ENCODE results near the gene NAGLU. TPM values are rescaled to one million over a fixed set of nuclear protein-coding genes. Genes with fewer than 3 reads are reported as not detected.

Gene NAGLU
- 41.7 and 43.3 TPM in 2 replicates for total RNA-seq (2013; cell fraction: nucleolus; rRNA removed)
- total RNA-seq (2014; rRNA removed) (19.0 and 23.1 TPM in 2 replicates), total RNA-seq (2014; rRNA removed; fragmentation: Illumina TruSeq; extraction: Trizol) (8.2 and 8.5 TPM in 2 replicates), total RNA-seq (2021) (25.8 and 27.4 TPM in 2 replicates), polyA plus RNA-seq (2011; rRNA removed) (4.6 and 9.3 TPM in 2 replicates), polyA plus RNA-seq (2014; fragmentation: Illumina TruSeq; extraction: Trizol) (2.4 and 6.8 TPM in 2 replicates), polyA plus RNA-seq (2014; fragmentation: Nextera tagmentation; extraction: Ambion mirVana) (under 1 TPM; 0.23 to 0.69 TPM), polyA plus RNA-seq (2014; rRNA removed) (27.5 and 34.8 TPM in 2 replicates), polyA plus RNA-seq (2016; fragmentation: Nextera tagmentation; extraction: Ambion mirVana) (10 to 100 TPM in 1 of 2 experiments, 1 to 10 TPM in 1; 2.9 to 19.6 TPM), polyA minus RNA-seq (2011; rRNA and poly(A)+ RNA removed) (7.9 and 20.1 TPM in 2 replicates), Bru-seq, nascent RNA (percentile 65 among the genes with signal in this experiment), BruChase-seq, experiment 1, labeled RNA remaining after a 6-hour chase (percentile 61 among the genes with signal in this experiment), BruChase-seq, experiment 2, labeled RNA remaining after a 2-hour chase (percentile 54 among the genes with signal in this experiment)
- polyA plus RNA-seq (2011; ENCODE audit: low read depth) = 5.0 TPM
- polyA plus RNA-seq (2011; cell fraction: cytosol; rRNA removed) = 13.1 and 20.9 TPM in 2 replicates
- 56.0 and 60.4 TPM in 2 replicates for polyA plus RNA-seq (2011; cell fraction: nucleus; rRNA removed)
- polyA plus RNA-seq (2012) = 13.8 and 15.5 TPM in 2 replicates
- polyA minus RNA-seq (2011; cell fraction: cytosol; rRNA and poly(A)+ RNA removed) = 8.2 and 11.0 TPM in 2 replicates
- 23.8 and 27.5 TPM in 2 replicates for polyA minus RNA-seq (2011; cell fraction: nucleus; rRNA and poly(A)+ RNA removed)
- long read RNA-seq, experiment 1, partial matches to known transcripts = 2 of 2 reads
- long read RNA-seq, experiment 1, other reads (novel, unspliced or antisense) = 0 of 2 reads
- long read RNA-seq, experiment 2, partial matches to known transcripts = 1 of 1 reads
- long read RNA-seq, experiment 2, other reads (novel, unspliced or antisense) = 0 of 1 reads

DNA sequence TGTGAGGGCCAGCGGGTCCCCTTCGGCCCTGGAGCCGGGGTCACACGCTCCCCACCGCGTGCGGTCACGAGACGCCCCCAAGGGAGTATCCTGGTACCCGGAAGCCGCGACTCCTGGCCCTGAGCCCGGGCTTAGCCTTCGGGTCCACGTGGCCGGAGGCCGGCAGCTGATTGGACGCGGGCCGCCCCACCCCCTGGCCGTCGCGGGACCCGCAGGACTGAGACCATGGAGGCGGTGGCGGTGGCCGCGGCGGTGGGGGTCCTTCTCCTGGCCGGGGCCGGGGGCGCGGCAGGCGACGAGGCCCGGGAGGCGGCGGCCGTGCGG, at the start of gene NAGLU:
NAGLU (plus strand) TSS at position 194 of the 324 bp plus-strand sequence; CDS start at position 226, 32 bp downstream.
- peaks cover 13% of the 10 kb centered on the region for H3K79me2 ChIP-seq (ENCODE audit: control insufficient read depth, insufficient read depth, low read length)
- ChIA-PET RAD21 (ENCODE audit: unreplicated experiment) (interaction anchor here (0.6 to 3.4 kb wide), 8 partner anchors 9 to 415 kb away, joined by 3 to 17 read pairs (median 4); partner anchors contain the start of genes PLEKHH3 and PSMC3IP), POLR2A (interaction anchor here (0.6 to 2.1 kb wide), 10 partner anchors 13 to 342 kb away, joined by 3 to 13 read pairs (median 3); partner anchors contain the start of genes GHDC and PLEKHH3), CTCF (interaction anchor here (0.5 to 3.1 kb wide), 12 partner anchors 12 to 402 kb away, joined by 3 to 21 read pairs (median 4); partner anchors contain the start of genes HSD17B1 and STAT3), SMC1A (ENCODE audit: uncharacterized antibody, unreplicated experiment) (interaction anchor here (0.8 to 2.0 kb wide), 8 partner anchors 9 to 237 kb away, joined by 3 to 11 read pairs (median 4); partner anchors contain the start of genes MLX and VPS25)
- peaks cover 19% of the 10 kb centered on the region for H3K4me1 ChIP-seq (ENCODE audit: control insufficient read depth, insufficient read depth, low read length)
- WGBS (ENCODE audit: insufficient coverage, insufficient replicate concordance, low lambda C conversion rate, missing lambda C conversion rate) = under 1% methylated on average over 24 of the region's 40 CpGs
- H3K4me2 ChIP-seq (ENCODE audit: control insufficient read depth, insufficient read depth) = peak within 1 kb of the TSS; percentile 98
- in situ Hi-C loops (cut with MboI) = no loop called here
- H3K27me3 ChIP-seq (replicated peaks in 1 of 2; ENCODE audit: control insufficient read depth in 2 of 2, insufficient read depth in 2 of 2, low read length in 1 of 2) = no peaks in the 10 kb centered on the region
- peak within 1 kb of the TSS; percentile 77 for H3K4me3 ChIP-seq
- peak within 1 kb of the TSS; percentile 75 for H3K27ac ChIP-seq (ENCODE audit: control insufficient read depth, insufficient read depth)
- DNase-seq (ENCODE audit: low read depth, low spot score) (peak; percentile 72), FAIRE-seq (peak; percentile 18), ATAC-seq (peak; percentile 91)
- intact Hi-C loops (cut with micrococcal nuclease; ENCODE audit: unreplicated experiment) = loop anchor here (1.0 kb wide), 1 partner anchor 41 kb away; the partner anchor contains the start of gene PSMC3IP
- peak within 1 kb of the TSS; percentile 81 for H2AFZ ChIP-seq (ENCODE audit: control insufficient read depth, low read depth, low read length)
- peak within 1 kb of the TSS; percentile 81 for H3K9ac ChIP-seq (ENCODE audit: control insufficient read depth, insufficient read depth, low read length)
- no TSS peak for BruUV-seq (replicated peaks)
- H3K9me3 ChIP-seq (replicated peaks; ENCODE audit: control insufficient read depth, insufficient read depth, low read length) = no peaks in the 10 kb centered on the region
- H4K20me1 ChIP-seq (ENCODE audit: control insufficient read depth, insufficient read depth) = no peaks in the 10 kb centered on the region
- H3K36me3 ChIP-seq (ENCODE audit: control insufficient read depth in 2 of 2, insufficient read depth in 2 of 2, low read length in 1 of 2) = peaks cover 0 to 5% of the 10 kb centered on the region in 2 experiments; a peak in 2 of 4 replicates
- TF ChIP-seq CREM (IDR thresholded peaks at IDR 0.05; ENCODE audit: low read depth) = peak; percentile 41; the same call in 1 of the 2 replicates
- TF ChIP-seq, protein P1, sequence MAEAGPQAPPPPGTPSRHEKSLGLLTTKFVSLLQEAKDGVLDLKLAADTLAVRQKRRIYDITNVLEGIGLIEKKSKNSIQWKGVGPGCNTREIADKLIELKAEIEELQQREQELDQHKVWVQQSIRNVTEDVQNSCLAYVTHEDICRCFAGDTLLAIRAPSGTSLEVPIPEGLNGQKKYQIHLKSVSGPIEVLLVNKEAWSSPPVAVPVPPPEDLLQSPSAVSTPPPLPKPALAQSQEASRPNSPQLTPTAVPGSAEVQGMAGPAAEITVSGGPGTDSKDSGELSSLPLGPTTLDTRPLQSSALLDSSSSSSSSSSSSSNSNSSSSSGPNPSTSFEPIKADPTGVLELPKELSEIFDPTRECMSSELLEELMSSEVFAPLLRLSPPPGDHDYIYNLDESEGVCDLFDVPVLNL (IDR thresholded peaks at IDR 0.05; ENCODE audit: low read depth, low read length) = no peak
- 0 out of 2 replicates have a peak, but pooled peaks have one; percentile 26 for TF ChIP-seq BCL11A (IDR thresholded peaks at IDR 0.05; ENCODE audit: low read depth, low read length)
- TF ChIP-seq, protein P2, sequence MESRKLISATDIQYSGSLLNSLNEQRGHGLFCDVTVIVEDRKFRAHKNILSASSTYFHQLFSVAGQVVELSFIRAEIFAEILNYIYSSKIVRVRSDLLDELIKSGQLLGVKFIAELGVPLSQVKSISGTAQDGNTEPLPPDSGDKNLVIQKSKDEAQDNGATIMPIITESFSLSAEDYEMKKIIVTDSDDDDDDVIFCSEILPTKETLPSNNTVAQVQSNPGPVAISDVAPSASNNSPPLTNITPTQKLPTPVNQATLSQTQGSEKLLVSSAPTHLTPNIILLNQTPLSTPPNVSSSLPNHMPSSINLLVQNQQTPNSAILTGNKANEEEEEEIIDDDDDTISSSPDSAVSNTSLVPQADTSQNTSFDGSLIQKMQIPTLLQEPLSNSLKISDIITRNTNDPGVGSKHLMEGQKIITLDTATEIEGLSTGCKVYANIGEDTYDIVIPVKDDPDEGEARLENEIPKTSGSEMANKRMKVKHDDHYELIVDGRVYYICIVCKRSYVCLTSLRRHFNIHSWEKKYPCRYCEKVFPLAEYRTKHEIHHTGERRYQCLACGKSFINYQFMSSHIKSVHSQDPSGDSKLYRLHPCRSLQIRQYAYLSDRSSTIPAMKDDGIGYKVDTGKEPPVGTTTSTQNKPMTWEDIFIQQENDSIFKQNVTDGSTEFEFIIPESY (IDR thresholded peaks at IDR 0.05) = no peak
- TF ChIP-seq POU2F2 (IDR thresholded peaks at IDR 0.05; ENCODE audit: borderline replicate concordance, low read depth, low read length) = peak; percentile 75; the same call in 2 of the 3 replicates
- TF ChIP-seq EP300 (IDR thresholded peaks at IDR 0.05; ENCODE audit: borderline replicate concordance in 1 of 2, control insufficient read depth in 1 of 2, low read depth in 2 of 2, low read length in 2 of 2) = 0 out of 4 replicates have a peak, but pooled peaks of 1 of the 2 experiments have one; percentile 59
- no peak for TF ChIP-seq NR2C1 (IDR thresholded peaks at IDR 0.05)
- no peak for TF ChIP-seq SP1 (IDR thresholded peaks at IDR 0.05; ENCODE audit: low read depth, low read length)
- TF ChIP-seq, protein P3, sequence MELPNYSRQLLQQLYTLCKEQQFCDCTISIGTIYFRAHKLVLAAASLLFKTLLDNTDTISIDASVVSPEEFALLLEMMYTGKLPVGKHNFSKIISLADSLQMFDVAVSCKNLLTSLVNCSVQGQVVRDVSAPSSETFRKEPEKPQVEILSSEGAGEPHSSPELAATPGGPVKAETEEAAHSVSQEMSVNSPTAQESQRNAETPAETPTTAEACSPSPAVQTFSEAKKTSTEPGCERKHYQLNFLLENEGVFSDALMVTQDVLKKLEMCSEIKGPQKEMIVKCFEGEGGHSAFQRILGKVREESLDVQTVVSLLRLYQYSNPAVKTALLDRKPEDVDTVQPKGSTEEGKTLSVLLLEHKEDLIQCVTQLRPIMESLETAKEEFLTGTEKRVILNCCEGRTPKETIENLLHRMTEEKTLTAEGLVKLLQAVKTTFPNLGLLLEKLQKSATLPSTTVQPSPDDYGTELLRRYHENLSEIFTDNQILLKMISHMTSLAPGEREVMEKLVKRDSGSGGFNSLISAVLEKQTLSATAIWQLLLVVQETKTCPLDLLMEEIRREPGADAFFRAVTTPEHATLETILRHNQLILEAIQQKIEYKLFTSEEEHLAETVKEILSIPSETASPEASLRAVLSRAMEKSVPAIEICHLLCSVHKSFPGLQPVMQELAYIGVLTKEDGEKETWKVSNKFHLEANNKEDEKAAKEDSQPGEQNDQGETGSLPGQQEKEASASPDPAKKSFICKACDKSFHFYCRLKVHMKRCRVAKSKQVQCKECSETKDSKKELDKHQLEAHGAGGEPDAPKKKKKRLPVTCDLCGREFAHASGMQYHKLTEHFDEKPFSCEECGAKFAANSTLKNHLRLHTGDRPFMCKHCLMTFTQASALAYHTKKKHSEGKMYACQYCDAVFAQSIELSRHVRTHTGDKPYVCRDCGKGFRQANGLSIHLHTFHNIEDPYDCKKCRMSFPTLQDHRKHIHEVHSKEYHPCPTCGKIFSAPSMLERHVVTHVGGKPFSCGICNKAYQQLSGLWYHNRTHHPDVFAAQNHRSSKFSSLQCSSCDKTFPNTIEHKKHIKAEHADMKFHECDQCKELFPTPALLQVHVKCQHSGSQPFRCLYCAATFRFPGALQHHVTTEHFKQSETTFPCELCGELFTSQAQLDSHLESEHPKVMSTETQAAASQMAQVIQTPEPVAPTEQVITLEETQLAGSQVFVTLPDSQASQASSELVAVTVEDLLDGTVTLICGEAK (IDR thresholded peaks at IDR 0.05; ENCODE audit: borderline replicate concordance) = no peak
- TF ChIP-seq TCF12 (IDR thresholded peaks at IDR 0.05; ENCODE audit: low read depth, low read length) = 0 out of 2 replicates have a peak, but pooled peaks have one; percentile 24
- TF ChIP-seq ZNF274 (IDR thresholded peaks at IDR 0.05; ENCODE audit: insufficient read depth, insufficient read length) = no peak

Data from GM12878 (cell line).